Measurements from ENCODE around the gene DLG2. TPM values are rescaled to one million over a fixed set of nuclear protein-coding genes. Genes with fewer than 3 reads are reported as not detected.

DLG2 gene
- polyA plus RNA-seq, 3 donors: 0.24 to 0.39 TPM; not detected in 1

GRCh38 chr11:83865636-83866461, 1761.3 kb downstream of the DLG2 start:
- Mint-ChIP-seq H3K9me3 (peaks cover 0 to 4% (median 0%) of the 10 kb centered on the region in 7 donors), H3K36me3 (no peaks in the 10 kb centered on the region), H3K27ac (no peak overlapping the region), H3K27me3 (ENCODE audit: low read depth in 3 of 3) (peaks cover 0 to 3% (median 1%) of the 10 kb centered on the region in 3 donors), H3K4me1 (no peaks in the 10 kb centered on the region), H3K4me3 (no peak overlapping the region)
- H2AFZ ChIP-seq (ENCODE audit: insufficient read depth, low read depth, low read length, poor library complexity, severe bottlenecking): no peak overlapping the region
- H3K36me3 ChIP-seq (replicated peaks in 1 of 2; ENCODE audit: control insufficient read depth in 1 of 2, insufficient read depth in 2 of 2, low read length in 2 of 2): no peaks in the 10 kb centered on the region
- H4K20me1 ChIP-seq (ENCODE audit: insufficient read depth, low read length): no peaks in the 10 kb centered on the region
- H3K27ac ChIP-seq (ENCODE audit: low read depth in 1 of 2, low read length in 2 of 2): no peak overlapping the region
- no peak for TF ChIP-seq CTCF (IDR thresholded peaks at IDR 0.05)
- H3K9ac ChIP-seq (ENCODE audit: insufficient read depth, low read length, poor library complexity, severe bottlenecking): no peak overlapping the region
- no peak overlapping the region for H3K4me2 ChIP-seq (replicated peaks; ENCODE audit: extremely low read depth, low read length, poor library complexity, severe bottlenecking)
- no peaks in the 10 kb centered on the region for H3K9me3 ChIP-seq (replicated peaks in 1 of 2; ENCODE audit: control insufficient read depth in 1 of 2, insufficient read depth in 1 of 2, low read length in 2 of 2)
- intact Hi-C loops (cut with micrococcal nuclease): no loop called here
- H3K79me2 ChIP-seq (ENCODE audit: insufficient read depth, low read length): no peaks in the 10 kb centered on the region
- H3K4me3 ChIP-seq (replicated peaks in 1 of 3; ENCODE audit: low read depth in 2 of 3, low read length in 3 of 3): no peak overlapping the region
- no peaks in the 10 kb centered on the region for H3K27me3 ChIP-seq (ENCODE audit: control insufficient read depth in 2 of 2, insufficient read depth in 2 of 2, low read length in 2 of 2)
- WGBS (ENCODE audit: insufficient coverage): 71% methylated on average over 1 of the region's 4 CpGs
- H3K4me1 ChIP-seq (ENCODE audit: control insufficient read depth in 1 of 2, insufficient read depth in 2 of 2, low read length in 2 of 2): no peaks in the 10 kb centered on the region
- no peak for DNase-seq

- Histone ChIP-seq H4K20me1 (ENCODE audit: insufficient read depth, low read length) (no peaks in the 10 kb centered on the region), H3K79me2 (ENCODE audit: insufficient read depth, low read length) (no peaks in the 10 kb centered on the region), H3K4me3 (replicated peaks in 1 of 3; ENCODE audit: low read depth in 2 of 3, low read length in 3 of 3) (no peak overlapping the region), H3K9me3 (replicated peaks in 1 of 2; ENCODE audit: control insufficient read depth in 1 of 2, insufficient read depth in 1 of 2, low read length in 2 of 2) (peaks cover 0 to 8% of the 10 kb centered on the region in 2 donors), H3K27ac (ENCODE audit: low read depth in 1 of 2, low read length in 2 of 2) (no peak overlapping the region), H3K9ac (ENCODE audit: insufficient read depth, low read length, poor library complexity, severe bottlenecking) (no peak overlapping the region), H2AFZ (ENCODE audit: insufficient read depth, low read depth, low read length, poor library complexity, severe bottlenecking) (no peak overlapping the region), H3K27me3 (ENCODE audit: control insufficient read depth in 2 of 2, insufficient read depth in 2 of 2, low read length in 2 of 2) (no peaks in the 10 kb centered on the region), H3K4me2 (replicated peaks; ENCODE audit: extremely low read depth, low read length, poor library complexity, severe bottlenecking) (no peak overlapping the region), H3K36me3 (replicated peaks in 1 of 2; ENCODE audit: control insufficient read depth in 1 of 2, insufficient read depth in 2 of 2, low read length in 2 of 2) (no peaks in the 10 kb centered on the region), H3K4me1 (ENCODE audit: control insufficient read depth in 1 of 2, insufficient read depth in 2 of 2, low read length in 2 of 2) (no peaks in the 10 kb centered on the region)
- Mint-ChIP-seq H3K9me3 (peaks cover 0 to 9% (median 3%) of the 10 kb centered on the region in 7 donors), H3K36me3 (no peaks in the 10 kb centered on the region), H3K4me1 (no peaks in the 10 kb centered on the region), H3K27me3 (ENCODE audit: low read depth in 3 of 3) (peaks cover 0 to 3% (median 1%) of the 10 kb centered on the region in 3 donors), H3K4me3 (no peak overlapping the region), H3K27ac (no peak overlapping the region)
- intact Hi-C loops (cut with micrococcal nuclease): no loop called here
- no peak for TF ChIP-seq CTCF (IDR thresholded peaks at IDR 0.05)
- 88% methylated on average over 1 of the region's 4 CpGs for WGBS (ENCODE audit: insufficient coverage)
- DNase-seq: no peak
Measured at GRCh38 chr11:83864412-83865057, 1762.6 kb downstream of the DLG2 start.

All from CD14-positive monocyte (primary cell).